ENCODE results near the gene OGDH.
A peak's percentile ranks its signal among the peaks of the same experiment; 100 is the strongest.
"Not testable (repeated sequence)": the region's sequence is repeated elsewhere in the genome, so short reads cannot be mapped to it uniquely, and the experiment has no call there.

The OGDH gene

DNA sequence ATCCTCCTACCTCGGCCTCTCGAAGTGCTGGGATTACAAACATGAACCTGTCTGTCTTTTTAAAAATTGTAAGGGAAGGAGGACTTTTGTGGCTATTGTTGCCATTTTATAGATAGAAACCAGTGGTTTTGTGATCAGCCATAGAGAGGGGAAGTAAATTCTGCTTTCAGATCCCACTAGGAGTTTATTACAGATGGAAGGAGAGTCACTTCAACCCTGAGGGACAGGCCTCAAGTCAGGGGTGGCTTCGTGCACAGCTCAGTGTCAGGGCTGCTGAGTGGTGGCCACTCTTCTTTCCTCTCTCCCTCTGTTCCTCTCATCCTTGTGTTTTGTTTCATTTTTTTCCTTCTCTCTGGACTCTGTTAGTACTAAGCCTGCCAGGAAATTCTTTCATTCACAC, 60.8 kb downstream of the OGDH start:
- no peak for DNase-seq (ENCODE audit: low read depth, low spot score)

DNA sequence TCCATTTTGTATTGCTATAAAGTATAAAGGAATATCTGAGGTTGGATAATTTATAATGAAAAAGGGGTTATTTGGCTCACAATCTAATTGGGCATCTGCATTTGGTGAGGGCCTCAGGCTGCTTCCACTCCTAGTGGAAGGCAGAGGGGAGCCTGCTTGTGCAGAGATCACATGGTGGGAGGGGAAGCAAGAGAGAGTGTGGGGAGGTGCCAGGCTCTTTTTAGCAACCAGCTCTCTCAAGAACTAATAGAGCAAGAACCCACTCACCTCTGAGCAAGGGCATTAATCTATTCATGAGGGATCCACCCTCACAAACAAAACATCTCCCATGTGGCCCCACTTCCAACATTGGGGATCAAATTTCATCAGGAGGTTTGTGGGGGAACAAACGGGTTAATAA, 64.6 kb downstream of the OGDH start:
- no peak for DNase-seq (ENCODE audit: low read depth, low spot score)

DNA sequence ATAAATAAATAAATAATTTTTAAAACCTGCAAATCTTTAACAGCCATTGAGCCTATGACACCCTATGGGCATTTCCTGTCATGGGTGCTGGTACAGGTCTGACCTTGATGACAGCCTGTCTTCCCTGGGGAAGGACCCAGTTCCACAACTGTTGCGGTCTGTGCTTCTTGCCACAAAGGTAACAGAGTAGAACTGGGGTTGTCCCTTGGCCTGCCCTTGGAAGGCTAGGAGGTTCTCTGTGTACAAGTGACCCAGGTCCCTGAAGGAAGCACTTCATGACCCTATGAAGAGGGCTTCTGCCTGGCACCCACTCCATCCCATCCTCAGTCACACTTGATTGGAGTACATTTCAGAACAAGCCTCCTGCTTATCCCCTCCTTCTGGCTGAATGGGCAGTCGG, 66.9 kb downstream of the OGDH start:
- DNase-seq (ENCODE audit: low read depth, low spot score): no peak

DNA sequence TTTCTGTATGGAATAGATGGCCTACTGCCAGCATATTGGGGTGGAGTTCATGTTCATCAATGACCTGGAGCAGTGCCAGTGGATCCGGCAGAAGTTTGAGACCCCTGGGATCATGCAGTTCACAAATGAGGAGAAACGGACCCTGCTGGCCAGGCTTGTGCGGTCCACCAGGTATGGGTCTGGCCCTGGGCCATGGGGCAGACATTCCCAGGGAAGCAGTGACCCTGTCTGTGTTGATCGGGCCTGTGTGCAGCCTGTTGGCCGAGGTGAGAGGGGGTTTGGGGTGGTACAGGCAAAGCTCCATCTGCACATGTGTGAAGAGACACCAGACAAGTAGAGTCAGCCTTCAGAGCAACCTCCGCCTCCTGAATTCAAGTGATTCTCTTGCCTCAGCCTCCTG, 67.3 kb downstream of the OGDH start:
- DNase-seq (ENCODE audit: low read depth, low spot score): no peak

DNA sequence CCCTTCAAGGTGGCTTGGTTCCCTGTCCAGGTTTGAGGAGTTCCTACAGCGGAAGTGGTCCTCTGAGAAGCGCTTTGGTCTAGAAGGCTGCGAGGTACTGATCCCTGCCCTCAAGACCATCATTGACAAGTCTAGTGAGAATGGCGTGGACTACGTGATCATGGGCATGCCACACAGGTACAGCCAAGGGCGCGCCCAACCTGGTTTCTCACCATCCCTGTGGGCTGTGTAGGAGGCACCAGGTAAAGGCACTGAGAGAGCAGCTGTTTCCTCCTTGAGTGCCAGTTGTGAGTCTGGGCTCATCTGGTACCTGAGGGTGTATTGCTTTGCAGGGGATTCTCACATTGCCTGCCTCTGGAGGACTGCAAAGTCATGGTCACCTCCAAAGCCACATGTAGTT, 68.0 kb downstream of the OGDH start:
- DNase-seq (ENCODE audit: low read depth, low spot score): no peak

DNA sequence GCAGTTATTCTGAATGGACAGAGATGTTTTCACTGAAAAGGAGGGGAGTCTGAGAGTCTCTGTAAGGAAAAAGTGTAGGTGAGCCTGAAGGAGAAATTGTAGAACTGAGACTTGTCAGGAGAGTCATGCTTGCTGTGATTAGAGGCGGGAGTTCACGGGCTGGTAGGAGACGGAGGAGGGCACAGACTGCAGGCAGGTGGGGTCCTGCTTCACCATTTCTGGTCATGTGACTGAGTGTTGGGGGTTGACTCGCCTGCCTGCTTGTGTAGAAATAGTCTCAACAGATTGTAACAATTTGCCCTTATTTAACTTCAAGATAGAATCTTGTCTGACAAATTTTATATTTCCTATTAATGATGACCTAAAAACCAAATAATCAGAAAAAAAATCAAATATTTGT, 70.3 kb downstream of the OGDH start:
- no peak for DNase-seq (ENCODE audit: low read depth, low spot score)

DNA sequence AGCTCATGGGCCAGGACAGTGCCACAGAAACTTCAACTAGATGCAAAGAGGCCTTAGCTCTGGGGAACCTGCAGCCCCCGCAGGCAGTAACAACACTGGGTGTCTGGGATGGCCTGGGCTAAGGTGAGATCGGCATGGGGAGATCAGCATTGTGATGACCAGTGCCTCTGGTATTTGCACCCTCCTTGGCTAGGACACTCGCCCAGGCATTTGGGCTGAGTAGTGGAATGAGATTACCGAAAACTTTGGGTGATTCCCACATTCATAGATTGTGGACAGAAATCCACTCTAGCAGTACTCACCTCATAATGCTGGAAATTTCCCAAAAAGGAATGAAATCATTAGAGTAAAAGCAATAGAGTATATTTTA, 71.7 kb downstream of the OGDH start:
- DNase-seq (ENCODE audit: low read depth, low spot score): peak; percentile 15

DNA sequence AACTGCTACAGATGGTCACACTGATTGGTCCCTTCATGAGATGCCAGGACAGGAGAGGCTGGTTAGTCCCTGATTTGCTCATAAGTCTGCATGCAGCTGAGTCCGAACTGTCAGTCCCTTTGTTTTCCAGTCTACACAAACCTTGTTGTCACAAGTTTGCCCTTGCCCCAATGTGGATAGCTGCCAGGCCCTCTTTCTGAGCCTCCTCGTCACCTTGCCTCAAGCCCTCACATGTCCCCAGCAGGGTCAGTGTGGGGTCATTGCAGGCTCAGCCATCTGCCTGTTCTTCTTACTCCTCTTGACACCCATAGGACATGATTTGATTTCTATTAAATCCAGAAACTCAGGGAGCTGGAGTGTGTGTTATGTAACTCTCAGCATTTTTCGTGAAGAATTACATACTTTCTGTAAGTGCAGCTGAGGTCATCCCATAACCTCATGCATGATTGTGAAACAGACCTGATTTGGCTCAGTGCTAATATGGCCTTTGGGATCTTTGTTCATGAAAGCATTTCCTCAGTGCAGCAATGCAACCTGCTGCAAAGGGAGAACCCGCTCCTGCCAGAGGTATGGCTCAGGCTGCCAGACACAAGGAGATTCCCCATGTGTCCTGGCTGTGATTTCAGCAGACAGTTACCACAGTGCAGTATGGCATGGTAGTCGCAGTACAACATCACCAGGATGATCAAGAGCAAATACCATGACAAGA, 72.2 kb downstream of the OGDH start:
- peak; percentile 16 for DNase-seq (ENCODE audit: low read depth, low spot score)

DNA sequence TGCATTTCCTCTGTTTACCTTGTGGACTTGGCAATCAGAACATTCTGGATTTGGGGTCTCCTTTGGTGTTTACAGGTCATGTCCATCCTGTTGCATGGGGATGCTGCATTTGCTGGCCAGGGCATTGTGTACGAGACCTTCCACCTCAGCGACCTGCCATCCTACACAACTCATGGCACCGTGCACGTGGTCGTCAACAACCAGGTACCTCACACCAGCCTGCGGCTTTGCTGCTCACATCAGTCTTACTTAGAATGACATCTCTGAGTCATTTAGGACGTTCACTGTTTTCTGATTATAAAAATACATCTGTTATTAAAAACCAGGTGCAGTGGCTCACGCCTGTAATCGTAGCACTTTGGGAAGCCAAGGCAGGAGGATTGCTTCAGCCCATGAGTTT, 75.2 kb downstream of the OGDH start:
- no peak for DNase-seq (ENCODE audit: low read depth, low spot score)

DNA sequence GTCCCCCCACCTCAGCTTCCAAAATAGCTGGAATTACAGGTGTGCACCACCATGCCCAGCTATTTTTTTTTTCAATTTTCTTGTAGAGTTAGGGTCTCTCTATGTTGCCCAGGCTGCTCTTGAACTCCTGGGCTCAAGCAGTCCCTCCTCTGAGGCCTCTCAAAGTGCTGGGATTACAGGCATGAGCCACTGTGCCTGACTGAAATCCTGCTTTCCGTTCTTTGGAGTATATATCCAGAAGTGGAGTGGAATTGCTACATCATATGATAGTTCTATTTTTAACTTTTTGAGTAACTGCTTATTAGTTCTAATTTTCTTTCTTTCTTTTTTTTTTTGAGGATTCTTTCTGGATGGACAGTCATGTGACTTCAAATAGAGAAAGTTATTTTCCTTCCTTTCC, 79.3 kb downstream of the OGDH start:
- no peak for DNase-seq (ENCODE audit: low read depth, low spot score)

DNA sequence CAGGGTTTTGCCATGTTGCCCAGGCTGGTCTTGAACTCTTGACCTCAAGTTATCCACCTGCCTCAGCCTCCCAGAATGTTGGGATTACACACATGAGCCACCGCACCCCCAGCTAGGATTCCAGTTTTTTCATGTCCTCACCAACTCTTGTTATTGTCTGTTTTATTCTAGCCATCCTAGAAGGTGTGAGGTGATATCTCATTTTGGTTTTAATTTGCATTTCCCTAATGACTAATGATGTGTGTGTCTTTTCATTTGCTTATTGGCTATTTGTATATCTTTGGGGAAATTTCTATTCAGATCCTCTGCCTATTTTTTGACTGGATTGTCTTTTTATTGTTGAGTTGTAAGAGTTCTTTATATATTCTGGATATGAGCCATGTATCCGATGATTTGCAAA, 83.0 kb downstream of the OGDH start:
- DNase-seq (ENCODE audit: low read depth, low spot score): no peak

DNA sequence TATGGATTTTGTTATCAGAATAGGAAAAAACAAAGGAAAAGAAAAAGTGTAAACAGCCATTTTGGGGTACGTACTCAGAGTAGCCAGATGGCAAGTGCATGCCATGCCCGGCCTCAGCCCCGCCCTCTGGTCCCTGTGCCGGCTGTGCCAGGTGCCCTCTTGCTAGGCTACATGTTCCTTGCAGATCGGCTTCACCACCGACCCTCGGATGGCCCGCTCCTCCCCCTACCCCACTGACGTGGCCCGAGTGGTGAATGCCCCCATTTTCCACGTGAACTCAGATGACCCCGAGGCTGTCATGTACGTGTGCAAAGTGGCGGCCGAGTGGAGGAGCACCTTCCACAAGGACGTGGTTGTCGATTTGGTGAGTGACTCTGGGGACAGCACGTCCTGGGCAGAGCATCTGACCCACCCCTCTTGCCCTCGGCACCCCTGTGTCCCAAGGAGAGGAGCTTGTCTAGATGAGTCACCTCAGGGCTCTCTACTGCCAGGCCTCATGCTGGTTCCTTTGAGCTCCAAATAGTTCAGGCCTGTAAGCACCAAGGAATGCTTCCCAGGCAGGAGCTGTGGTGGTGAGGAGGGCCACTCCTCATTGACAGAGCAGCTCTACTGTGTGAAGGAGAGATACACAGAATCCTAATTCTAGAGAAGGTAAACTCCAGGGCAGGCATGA, 87.3 kb downstream of the OGDH start:
- DNase-seq (ENCODE audit: low read depth, low spot score): peak; percentile 88

DNA sequence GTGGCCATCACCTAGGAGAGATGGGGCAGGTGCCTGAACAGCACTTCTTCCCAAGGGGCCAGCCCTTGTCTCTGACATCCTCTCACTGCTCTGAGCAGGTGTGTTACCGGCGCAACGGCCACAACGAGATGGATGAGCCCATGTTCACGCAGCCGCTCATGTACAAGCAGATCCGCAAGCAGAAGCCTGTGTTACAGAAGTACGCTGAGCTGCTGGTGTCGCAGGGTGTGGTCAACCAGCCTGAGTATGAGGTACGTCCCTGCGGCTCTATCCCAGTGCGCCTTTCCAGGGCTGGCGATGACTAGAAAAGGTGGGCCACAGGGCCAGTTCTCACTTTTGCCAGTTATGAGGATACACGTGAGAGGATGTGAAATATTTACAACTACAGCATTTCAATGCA, 87.9 kb downstream of the OGDH start:
- no peak for DNase-seq (ENCODE audit: low read depth, low spot score)

DNA sequence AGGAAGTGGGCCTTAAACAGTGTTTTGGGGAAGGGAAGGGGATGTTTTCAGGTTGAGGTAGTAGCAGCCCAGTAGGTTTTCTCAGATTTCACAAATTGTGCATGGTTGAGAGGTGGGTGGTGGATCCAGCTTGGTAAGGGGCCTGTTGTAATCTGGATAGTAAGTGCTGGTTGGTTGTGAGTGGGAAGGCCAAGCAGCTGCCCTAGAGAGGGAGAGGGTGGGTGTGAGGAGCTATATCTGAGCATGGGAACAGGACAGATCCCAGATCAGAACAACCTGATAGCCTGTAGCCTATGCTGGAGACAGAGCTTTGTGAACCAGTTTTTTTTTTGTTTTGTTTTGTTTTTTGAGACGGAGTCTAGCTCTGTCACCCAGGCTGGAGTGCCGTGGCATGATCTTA, 88.3 kb downstream of the OGDH start:
- DNase-seq (ENCODE audit: low read depth, low spot score): no peak

DNA sequence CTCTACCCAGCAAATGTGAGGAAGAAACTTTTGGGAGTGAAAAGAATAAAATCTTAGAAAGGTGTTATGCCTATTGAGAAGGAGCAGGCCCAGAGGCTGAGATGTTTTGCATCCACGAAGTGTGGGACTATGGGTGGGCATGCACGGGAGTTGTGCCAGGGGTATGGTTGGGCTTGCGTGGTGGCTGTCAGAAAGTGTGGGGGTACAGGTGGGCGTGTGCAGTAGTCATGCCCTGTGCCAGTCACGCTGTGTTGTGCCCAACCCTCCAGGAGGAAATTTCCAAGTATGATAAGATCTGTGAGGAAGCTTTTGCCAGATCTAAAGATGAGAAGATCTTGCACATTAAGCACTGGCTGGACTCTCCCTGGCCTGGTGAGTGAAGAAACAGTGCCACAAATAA, 89.3 kb downstream of the OGDH start:
- no peak for DNase-seq (ENCODE audit: low read depth, low spot score)

DNA sequence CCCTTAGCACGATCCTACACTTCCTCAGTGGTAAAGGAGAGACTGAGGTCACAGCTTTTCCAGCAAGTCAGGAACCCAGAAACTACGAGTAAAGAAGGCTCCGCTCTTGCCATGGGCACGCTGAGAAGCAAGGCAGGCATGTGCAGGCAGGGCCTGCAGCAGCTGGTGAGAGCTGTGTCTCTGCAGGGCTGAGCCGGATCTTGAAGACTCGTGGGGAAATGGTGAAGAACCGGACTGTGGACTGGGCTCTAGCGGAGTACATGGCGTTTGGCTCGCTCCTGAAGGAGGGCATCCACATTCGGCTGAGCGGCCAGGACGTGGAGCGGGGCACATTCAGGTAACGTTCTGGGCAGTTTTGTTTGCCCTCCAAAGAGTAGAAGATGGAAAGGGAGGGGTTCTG, 90.3 kb downstream of the OGDH start:
- DNase-seq (ENCODE audit: low read depth, low spot score): no peak

DNA sequence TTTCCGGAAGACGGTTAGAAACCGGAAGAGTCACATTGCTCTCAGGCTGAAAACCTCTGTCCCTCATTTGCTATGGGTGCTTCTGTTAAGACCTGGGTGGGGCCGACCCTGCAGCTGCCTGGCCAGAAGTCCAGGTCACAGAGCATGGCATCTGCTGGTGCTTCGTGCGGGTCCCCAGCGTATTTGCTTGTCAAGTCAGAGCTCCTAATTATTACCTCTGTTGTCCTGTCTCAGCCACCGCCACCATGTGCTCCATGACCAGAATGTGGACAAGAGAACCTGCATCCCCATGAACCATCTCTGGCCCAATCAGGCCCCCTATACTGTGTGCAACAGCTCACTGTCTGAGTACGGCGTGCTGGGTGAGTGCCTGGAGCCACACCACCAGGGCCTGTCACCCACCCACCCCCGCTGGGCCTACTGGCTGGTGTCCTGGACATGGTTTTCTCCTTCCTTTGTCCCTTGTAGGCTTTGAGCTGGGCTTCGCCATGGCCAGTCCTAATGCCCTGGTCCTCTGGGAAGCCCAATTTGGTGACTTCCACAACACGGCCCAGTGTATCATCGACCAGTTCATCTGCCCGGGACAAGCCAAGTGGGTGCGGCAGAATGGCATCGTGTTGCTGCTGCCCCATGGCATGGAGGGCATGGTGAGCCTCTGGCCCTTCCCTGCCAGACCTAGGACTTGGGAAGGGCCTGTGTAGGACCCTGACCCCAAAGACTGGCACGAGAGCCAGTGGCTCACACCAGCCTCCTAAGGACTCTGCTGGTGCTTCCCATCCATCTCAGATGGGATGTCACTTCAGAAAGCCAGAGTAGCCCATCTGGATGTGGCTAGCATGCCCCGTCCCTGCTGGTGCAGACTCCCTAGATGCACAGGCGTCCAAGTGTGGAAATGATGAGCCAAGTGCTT, 91.0 kb downstream of the OGDH start:
- DNase-seq (ENCODE audit: low read depth, low spot score): no peak

DNA sequence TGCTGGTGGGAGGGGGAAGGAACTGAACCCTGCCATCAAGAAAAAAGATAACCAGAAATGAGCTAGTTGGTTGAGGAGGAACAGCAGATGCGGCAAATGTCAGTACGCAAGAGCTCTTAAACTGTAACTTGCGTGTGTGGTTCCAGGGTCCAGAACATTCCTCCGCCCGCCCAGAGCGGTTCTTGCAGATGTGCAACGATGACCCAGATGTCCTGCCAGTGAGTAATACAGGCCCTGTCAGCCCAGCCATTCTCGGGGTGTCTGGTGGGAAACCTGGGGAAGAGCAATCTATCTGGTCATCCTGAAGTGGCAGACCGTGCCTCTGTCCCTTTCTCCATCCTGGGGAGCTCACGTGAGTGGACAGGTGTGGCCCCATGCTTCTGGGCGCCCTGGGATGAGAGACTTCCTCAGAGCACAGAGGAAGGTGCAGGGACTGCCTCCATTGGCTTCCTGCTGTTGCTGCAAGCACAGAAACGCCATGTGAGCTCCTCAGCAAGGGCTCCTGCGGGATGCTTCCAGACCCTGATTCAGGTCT, 91.7 kb downstream of the OGDH start:
- DNase-seq (ENCODE audit: low read depth, low spot score): no peak

DNA sequence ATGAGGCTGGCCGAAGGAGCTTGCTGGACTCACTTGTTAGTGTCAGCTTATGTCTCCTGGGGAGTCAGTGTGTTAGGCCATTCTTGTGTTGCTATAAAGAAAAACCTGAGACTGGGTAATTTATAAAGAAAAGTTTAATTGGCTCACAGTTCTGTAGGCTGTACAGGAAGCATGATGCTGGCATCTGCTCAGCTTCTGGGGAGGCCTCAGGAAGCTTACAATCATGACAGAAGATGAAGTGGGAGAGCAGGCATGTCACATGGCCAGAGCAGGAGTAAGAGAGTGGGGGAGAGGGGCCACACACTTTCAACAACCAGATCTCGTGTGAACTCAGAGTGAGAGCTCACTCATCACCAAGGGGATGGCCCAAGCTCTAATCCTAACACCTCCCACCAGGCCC, 93.2 kb downstream of the OGDH start:
- DNase-seq (ENCODE audit: low read depth, low spot score): not testable (repeated sequence)

DNA sequence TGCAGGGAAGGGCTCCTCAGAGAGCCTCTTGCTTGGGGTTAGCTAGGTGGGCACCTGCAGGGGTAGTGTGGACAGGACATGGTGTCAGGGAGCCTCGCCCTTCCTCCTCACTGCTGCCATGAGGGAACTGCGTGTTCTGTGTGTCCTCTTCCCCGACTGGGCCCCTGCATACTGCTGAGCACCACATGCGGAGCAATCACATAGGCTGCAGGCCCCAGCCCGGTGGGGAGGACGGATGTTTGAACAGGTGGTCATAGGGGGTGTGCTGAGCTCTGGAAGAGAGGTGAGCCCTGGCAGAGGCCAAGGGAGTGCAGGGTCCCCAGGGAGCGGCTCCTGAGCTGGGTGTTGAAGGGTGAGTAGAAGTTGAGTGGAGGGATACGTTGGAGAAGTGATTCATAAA, 93.9 kb downstream of the OGDH start:
- no peak for DNase-seq (ENCODE audit: low read depth, low spot score)

DNA sequence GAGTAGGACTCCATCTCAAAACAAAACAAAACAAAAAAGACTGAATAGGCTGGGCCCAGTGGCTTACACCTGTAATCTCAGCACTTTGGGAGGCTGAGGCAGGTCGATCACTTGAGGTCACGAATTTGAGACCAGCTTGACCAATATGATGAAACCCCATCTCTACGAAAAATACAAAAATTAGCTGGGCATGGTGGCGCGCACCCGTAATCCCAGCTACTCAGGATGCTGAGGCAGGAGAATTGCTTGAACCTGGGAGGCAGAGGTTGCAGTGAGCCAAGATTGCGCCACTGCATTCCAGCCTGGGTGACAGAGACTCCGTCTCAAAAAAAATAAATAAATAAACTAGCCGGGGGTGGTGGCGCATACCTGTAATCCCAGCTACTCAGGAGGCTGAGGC, 97.0 kb downstream of the OGDH start:
- DNase-seq (ENCODE audit: low read depth, low spot score): not testable (repeated sequence)

DNA sequence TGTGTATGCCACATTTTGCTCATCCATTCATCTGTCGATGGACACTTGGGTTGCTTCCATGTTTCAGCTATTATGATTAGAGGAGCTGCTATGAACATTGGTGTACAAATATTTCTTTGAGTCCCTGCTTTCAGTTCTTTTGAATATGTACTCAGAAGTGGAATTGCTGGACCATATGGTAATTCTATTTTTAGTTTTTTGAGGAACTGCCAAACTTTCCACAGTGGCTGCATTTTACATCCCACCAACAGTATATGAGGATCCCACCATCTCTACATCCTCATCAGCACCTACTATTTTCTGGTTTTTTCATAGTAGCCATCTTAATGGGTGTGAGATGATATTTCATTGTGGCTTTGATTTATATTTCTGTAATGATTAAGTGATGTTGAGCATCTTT, 97.5 kb downstream of the OGDH start:
- DNase-seq (ENCODE audit: low read depth, low spot score): no peak

All from astrocyte of the hippocampus (primary cell).